ENCODE results near the gene CSKMT.

DNA sequence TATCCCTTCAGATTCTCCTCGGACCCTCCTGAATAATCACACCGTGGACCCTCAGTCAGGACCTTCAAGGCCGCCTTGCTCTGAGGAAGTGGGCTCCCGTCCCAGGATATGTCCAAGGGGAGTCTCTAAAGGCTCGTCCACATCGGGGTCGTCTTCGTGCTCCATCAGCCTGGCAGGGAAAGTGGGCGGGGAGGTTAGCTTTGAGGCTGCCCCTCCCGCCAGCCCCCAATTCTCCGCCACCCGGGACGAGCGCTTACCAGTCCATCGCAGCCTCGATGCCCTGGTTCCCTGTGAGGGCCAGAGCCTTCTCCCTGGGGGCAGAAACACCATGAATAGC is 13.3 kb downstream of the CSKMT start:
- TF ChIP-seq, protein P1, sequence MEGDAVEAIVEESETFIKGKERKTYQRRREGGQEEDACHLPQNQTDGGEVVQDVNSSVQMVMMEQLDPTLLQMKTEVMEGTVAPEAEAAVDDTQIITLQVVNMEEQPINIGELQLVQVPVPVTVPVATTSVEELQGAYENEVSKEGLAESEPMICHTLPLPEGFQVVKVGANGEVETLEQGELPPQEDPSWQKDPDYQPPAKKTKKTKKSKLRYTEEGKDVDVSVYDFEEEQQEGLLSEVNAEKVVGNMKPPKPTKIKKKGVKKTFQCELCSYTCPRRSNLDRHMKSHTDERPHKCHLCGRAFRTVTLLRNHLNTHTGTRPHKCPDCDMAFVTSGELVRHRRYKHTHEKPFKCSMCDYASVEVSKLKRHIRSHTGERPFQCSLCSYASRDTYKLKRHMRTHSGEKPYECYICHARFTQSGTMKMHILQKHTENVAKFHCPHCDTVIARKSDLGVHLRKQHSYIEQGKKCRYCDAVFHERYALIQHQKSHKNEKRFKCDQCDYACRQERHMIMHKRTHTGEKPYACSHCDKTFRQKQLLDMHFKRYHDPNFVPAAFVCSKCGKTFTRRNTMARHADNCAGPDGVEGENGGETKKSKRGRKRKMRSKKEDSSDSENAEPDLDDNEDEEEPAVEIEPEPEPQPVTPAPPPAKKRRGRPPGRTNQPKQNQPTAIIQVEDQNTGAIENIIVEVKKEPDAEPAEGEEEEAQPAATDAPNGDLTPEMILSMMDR (IDR thresholded peaks at IDR 0.05 in 8 of 11, conservative IDR thresholded peaks at IDR 0.05 in 3 of 11): no peak
- TF ChIP-seq POLR2A (IDR thresholded peaks at IDR 0.05): no peak
- TF ChIP-seq POLR2AphosphoS5 (IDR thresholded peaks at IDR 0.05): no peak
